MM.1S (cell line): ENCODE measurements around the gene KIAA0513.

Experiments used
- DNase-seq: peaks from one replicate; pipeline ENCODE4 v3.0.0-alpha.2; 2015
- H2AFZ ChIP-seq: fragments of 300-600 bp; sonication (generic); 2 replicates; pipeline ENCODE4 v1.6.0; 2016; ENCODE audit warnings: antibody characterized with exemption, low read length
- H3F3A ChIP-seq: fragments of 300-600 bp; sonication (generic); 2 replicates; pipeline ENCODE4 v1.6.1; 2016; ENCODE audit warnings: mild to moderate bottlenecking, antibody characterized with exemption, low read length, moderate library complexity, mixed read lengths; ENCODE audit not compliant: insufficient read depth
- H3K27ac ChIP-seq: fragments of 300-600 bp; sonication (generic); 2 replicates; pipeline ENCODE4 v1.5.1; 2016; ENCODE audit warnings: mild to moderate bottlenecking, low read length
- H3K27me3 ChIP-seq: fragments of 300-600 bp; sonication (generic); replicated peaks from 2 replicates; pipeline ENCODE4 v1.6.0; 2016; ENCODE audit warnings: low read length; ENCODE audit not compliant: insufficient read depth
- H3K36me3 ChIP-seq: fragments of 300-600 bp; sonication (generic); replicated peaks from 2 replicates; pipeline ENCODE4 v1.6.1; 2016; ENCODE audit warnings: mild to moderate bottlenecking, low read length, mixed read lengths; ENCODE audit not compliant: insufficient read depth
- H3K4me1 ChIP-seq: fragments of 300-600 bp; sonication (generic); 2 replicates; pipeline ENCODE4 v1.6.1; 2016; ENCODE audit warnings: low read length, mixed read lengths
- H3K4me2 ChIP-seq: fragments of 300-600 bp; sonication (generic); 2 replicates; pipeline ENCODE4 v1.6.0; 2016; ENCODE audit warnings: low read depth, low read length
- H3K4me3 ChIP-seq: fragments of 300-600 bp; sonication (generic); 2 replicates; pipeline ENCODE4 v1.5.1; 2016; ENCODE audit warnings: low read length, mixed read lengths
- H3K79me2 ChIP-seq: fragments of 300-600 bp; sonication (generic); 2 replicates; pipeline ENCODE4 v1.6.1; 2016; ENCODE audit warnings: mixed run types, low read length, mixed read lengths
- H3K9ac ChIP-seq: fragments of 300-600 bp; sonication (generic); 2 replicates; pipeline ENCODE4 v1.6.1; 2016; ENCODE audit warnings: low read length, mixed read lengths
- H3K9me2 ChIP-seq: fragments of 300-600 bp; sonication (generic); replicated peaks from 2 replicates; pipeline ENCODE4 v1.6.1; 2016; ENCODE audit warnings: mild to moderate bottlenecking, low read length, mixed read lengths; ENCODE audit not compliant: insufficient read depth
- H3K9me3 ChIP-seq: fragments of 300-600 bp; sonication (generic); replicated peaks from 2 replicates; pipeline ENCODE4 v1.6.1; 2016; ENCODE audit warnings: mild to moderate bottlenecking, low read length, mixed read lengths; ENCODE audit not compliant: insufficient read depth
- H4K20me1 ChIP-seq: fragments of 300-600 bp; sonication (generic); 2 replicates; pipeline ENCODE4 v1.6.1; 2016; ENCODE audit warnings: mild to moderate bottlenecking, low read length, moderate library complexity, mixed read lengths; ENCODE audit not compliant: insufficient read depth
- EZH2 ChIP-seq: fragments of 300-600 bp; sonication (generic); optimal IDR thresholded peaks from 2 replicates; pipeline ENCODE3; 2017; ENCODE audit warnings: low read depth, mild to moderate bottlenecking, antibody characterized with exemption, low read length, mixed read lengths
- EZH2phosphoT487 ChIP-seq: fragments of 300-600 bp; sonication (generic); IDR thresholded peaks from 2 replicates; pipeline ENCODE4 v1.6.1; 2018; ENCODE audit warnings: antibody characterized with exemption, low read length
- TF ChIP-seq, protein P1 (sequence below): fragments of 300-600 bp; sonication (generic); IDR thresholded peaks from 2 replicates; pipeline ENCODE4 v1.5.1; 2016; ENCODE audit warnings: antibody characterized with exemption, low read length, mixed read lengths

Gene KIAA0513, protein sequence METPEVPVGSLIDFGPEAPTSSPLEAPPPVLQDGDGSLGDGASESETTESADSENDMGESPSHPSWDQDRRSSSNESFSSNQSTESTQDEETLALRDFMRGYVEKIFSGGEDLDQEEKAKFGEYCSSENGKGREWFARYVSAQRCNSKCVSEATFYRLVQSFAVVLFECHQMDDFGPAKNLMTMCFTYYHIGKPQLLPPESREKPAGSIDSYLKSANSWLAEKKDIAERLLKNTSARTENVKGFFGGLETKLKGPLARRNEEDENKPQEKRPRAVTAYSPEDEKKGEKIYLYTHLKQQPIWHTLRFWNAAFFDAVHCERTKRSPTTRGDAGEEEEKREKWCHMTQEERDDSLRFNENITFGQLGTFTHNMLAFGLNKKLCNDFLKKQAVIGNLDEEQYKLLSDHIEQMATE

DNA sequence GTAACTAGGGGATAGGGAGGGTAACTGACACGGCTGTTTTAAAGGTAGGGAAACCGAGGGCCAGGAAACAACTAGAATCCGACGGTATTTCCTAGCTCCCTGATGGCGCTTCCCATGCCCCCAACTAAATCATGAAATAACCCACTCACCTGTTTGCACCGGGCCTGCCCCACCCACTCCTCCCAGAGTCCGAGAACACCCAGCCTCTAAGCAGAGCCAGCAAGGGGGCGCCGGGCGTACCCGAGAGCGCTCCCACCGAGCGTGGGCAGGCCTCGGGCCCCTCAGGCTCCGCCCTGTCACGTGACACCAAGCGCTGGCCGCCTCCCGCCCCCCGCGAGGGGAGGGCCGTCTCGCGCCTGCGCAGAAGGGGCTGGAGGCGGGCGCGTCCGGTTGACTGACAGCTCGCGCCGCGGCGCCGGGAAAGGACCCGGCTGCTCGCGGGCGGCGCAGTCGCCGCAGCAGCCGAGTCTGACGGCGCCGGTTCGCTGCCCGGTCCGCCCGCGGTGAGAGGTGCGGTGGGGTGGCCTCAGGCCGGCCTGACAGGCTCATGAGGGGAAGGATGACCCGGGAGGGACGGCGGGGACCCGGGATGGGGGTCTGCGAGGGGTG is at the start of gene KIAA0513:
Gene KIAA0513 (plus strand): TSS at position 447 of the 609 bp plus-strand sequence. CDS start 39,277 bp downstream, outside the sequence.
- H3K9me2 ChIP-seq: no peaks in the 10 kb centered on the region
- H3F3A ChIP-seq: peaks cover 16% of the 10 kb centered on the region
- H3K4me2 ChIP-seq: peak within 1 kb of the TSS; percentile 95
- peak; percentile 83 for DNase-seq
- TF ChIP-seq EZH2phosphoT487: no peak
- TF ChIP-seq, protein P1, sequence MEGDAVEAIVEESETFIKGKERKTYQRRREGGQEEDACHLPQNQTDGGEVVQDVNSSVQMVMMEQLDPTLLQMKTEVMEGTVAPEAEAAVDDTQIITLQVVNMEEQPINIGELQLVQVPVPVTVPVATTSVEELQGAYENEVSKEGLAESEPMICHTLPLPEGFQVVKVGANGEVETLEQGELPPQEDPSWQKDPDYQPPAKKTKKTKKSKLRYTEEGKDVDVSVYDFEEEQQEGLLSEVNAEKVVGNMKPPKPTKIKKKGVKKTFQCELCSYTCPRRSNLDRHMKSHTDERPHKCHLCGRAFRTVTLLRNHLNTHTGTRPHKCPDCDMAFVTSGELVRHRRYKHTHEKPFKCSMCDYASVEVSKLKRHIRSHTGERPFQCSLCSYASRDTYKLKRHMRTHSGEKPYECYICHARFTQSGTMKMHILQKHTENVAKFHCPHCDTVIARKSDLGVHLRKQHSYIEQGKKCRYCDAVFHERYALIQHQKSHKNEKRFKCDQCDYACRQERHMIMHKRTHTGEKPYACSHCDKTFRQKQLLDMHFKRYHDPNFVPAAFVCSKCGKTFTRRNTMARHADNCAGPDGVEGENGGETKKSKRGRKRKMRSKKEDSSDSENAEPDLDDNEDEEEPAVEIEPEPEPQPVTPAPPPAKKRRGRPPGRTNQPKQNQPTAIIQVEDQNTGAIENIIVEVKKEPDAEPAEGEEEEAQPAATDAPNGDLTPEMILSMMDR: no peak
- TF ChIP-seq EZH2: no peak
- no peaks in the 10 kb centered on the region for H3K27me3 ChIP-seq
- peaks cover 3% of the 10 kb centered on the region for H3K4me1 ChIP-seq
- peak within 1 kb of the TSS; percentile 76 for H3K9ac ChIP-seq
- H3K9me3 ChIP-seq: no peaks in the 10 kb centered on the region
- peak within 1 kb of the TSS; percentile 65 for H3K4me3 ChIP-seq
- no peaks in the 10 kb centered on the region for H3K36me3 ChIP-seq
- peak within 1 kb of the TSS; percentile 58 for H2AFZ ChIP-seq
- no peaks in the 10 kb centered on the region for H3K79me2 ChIP-seq
- H4K20me1 ChIP-seq: no peaks in the 10 kb centered on the region
- H3K27ac ChIP-seq: peak within 1 kb of the TSS; percentile 81

DNA sequence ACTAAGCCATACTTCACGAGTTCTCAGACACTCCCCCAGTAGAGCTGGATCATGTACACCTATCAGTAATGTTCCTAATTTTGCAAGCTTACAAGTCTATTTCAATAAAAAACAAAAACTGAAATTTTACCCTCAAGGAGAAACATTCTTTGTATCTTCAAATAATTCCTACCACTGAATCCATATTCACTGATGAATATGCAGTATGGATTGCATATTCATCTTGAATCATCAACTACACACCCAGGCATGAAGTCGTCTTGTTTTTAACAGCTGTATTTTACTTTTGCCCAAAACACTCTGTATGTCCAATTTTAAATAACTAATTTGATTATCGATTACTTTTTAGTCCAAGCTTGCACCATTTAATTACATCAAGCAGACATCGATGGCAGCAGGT is 48.1 kb upstream of the KIAA0513 start:
- H3K9me2 ChIP-seq: no peaks in the 10 kb centered on the region
- no peak overlapping the region for H3K4me2 ChIP-seq
- no peaks in the 10 kb centered on the region for H3K36me3 ChIP-seq
- H3F3A ChIP-seq: no peaks in the 10 kb centered on the region
- H3K79me2 ChIP-seq: no peaks in the 10 kb centered on the region
- no peak overlapping the region for H3K27ac ChIP-seq
- DNase-seq: no peak
- no peak overlapping the region for H3K9ac ChIP-seq
- no peaks in the 10 kb centered on the region for H3K9me3 ChIP-seq
- no peak overlapping the region for H3K4me3 ChIP-seq
- no peak overlapping the region for H2AFZ ChIP-seq
- TF ChIP-seq EZH2: no peak
- TF ChIP-seq, protein P1: no peak
- TF ChIP-seq EZH2phosphoT487: no peak
- no peaks in the 10 kb centered on the region for H4K20me1 ChIP-seq
- H3K27me3 ChIP-seq: no peaks in the 10 kb centered on the region
- no peaks in the 10 kb centered on the region for H3K4me1 ChIP-seq

DNA sequence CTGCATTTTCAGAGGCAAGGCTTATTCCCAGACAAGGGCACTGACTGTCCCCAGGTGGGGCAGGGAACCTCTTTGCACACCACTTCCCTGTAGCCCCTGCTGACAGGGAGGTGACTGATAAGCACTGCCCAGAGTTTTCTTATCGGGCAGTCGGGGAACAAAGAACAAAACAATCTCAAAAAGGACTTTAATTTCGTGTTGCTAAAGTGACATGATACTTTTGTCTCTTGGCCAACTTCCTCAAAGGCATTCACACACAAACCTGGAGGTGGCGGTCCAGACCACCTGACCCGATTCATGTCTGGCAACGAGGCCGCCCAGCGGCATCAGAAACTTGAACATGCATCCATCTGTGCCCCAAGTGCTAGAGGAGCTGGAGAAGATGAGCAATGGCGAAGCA is 45.2 kb upstream of the KIAA0513 start:
- H3K27ac ChIP-seq: no peak overlapping the region
- no peak overlapping the region for H3K4me3 ChIP-seq
- no peaks in the 10 kb centered on the region for H3K27me3 ChIP-seq
- no peak for DNase-seq
- H4K20me1 ChIP-seq: no peaks in the 10 kb centered on the region
- no peak overlapping the region for H3K4me2 ChIP-seq
- H3K4me1 ChIP-seq: no peaks in the 10 kb centered on the region
- no peaks in the 10 kb centered on the region for H3K9me3 ChIP-seq
- H3K9me2 ChIP-seq: no peaks in the 10 kb centered on the region
- H2AFZ ChIP-seq: no peak overlapping the region
- no peaks in the 10 kb centered on the region for H3K79me2 ChIP-seq
- no peaks in the 10 kb centered on the region for H3K36me3 ChIP-seq
- TF ChIP-seq, protein P1: no peak
- TF ChIP-seq EZH2phosphoT487 (no peak), EZH2 (no peak)
- H3F3A ChIP-seq: no peaks in the 10 kb centered on the region
- H3K9ac ChIP-seq: no peak overlapping the region
